ENCODE data around the gene INTS4. TPM values are rescaled to one million over a fixed set of nuclear protein-coding genes. Genes with fewer than 3 reads are reported as not detected.
"Not testable (repeated sequence)": the region's sequence is repeated elsewhere in the genome, so short reads cannot be mapped to it uniquely, and the experiment has no call there.

Gene INTS4
- polyA plus RNA-seq, 3 donors = 23.5 to 41.7 (median 29.0) TPM

DNA sequence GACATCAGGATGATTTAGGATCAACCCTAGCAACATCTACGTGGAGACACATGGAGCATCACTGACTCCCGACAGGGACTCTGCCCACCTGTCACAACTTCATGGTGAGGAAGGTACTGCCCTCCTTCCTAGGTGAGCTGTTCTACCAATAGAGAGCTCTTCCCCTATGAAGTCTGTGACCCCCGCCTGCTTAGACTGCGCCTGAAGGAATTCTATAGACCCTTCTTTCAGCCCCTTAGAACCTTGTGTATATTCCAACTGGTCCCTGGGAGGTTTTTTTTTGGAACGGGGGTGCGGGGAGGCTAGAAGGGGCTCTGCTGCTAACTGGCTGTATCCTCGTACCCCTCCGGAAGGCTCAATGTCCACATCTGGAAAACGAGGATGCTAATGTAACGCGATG, 566 bp downstream of the INTS4 start:
- peak overlapping the region; percentile 56 to 97 (median 63) for H3K4me3 ChIP-seq (replicated peaks in 1 of 3; ENCODE audit: low read depth in 2 of 3, low read length in 3 of 3)
- H4K20me1 ChIP-seq (ENCODE audit: insufficient read depth, low read length) = no peaks in the 10 kb centered on the region
- DNase-seq = no peak
- peak overlapping the region; percentile 73 for H3K9ac ChIP-seq (ENCODE audit: insufficient read depth, low read length, poor library complexity, severe bottlenecking)
- peak overlapping the region; percentile 78 for H3K4me2 ChIP-seq (replicated peaks; ENCODE audit: extremely low read depth, low read length, poor library complexity, severe bottlenecking)
- no peaks in the 10 kb centered on the region for H3K9me3 ChIP-seq (replicated peaks in 1 of 2; ENCODE audit: control insufficient read depth in 1 of 2, insufficient read depth in 1 of 2, low read length in 2 of 2)
- 25% methylated on average over 4 of the region's 11 CpGs for WGBS (ENCODE audit: insufficient coverage)
- peaks cover 16 to 21% of the 10 kb centered on the region in 2 donors for H3K36me3 ChIP-seq (replicated peaks in 1 of 2; ENCODE audit: control insufficient read depth in 1 of 2, insufficient read depth in 2 of 2, low read length in 2 of 2)
- Mint-ChIP-seq H3K36me3 (peaks cover 11 to 22% of the 10 kb centered on the region in 2 donors), H3K27me3 (ENCODE audit: low read depth in 3 of 3) (peaks cover 1 to 3% (median 2%) of the 10 kb centered on the region in 3 donors), H3K4me3 (peak overlapping the region; percentile 87 to 93), H3K4me1 (peaks cover 25% of the 10 kb centered on the region), H3K27ac (peak overlapping the region; percentile 94 to 98 (median 97)), H3K9me3 (no peaks in the 10 kb centered on the region)
- peaks cover 39% of the 10 kb centered on the region for H3K79me2 ChIP-seq (ENCODE audit: insufficient read depth, low read length)
- TF ChIP-seq CTCF (IDR thresholded peaks at IDR 0.05) = no peak
- intact Hi-C loops (cut with micrococcal nuclease) = loop anchor here (1.0 to 10.0 kb wide), 3 partner anchors 169 to 194 kb away; partner anchors contain the start of genes AAMDC (in 2 of the 2), RSF1 (in 2 of the 2), KCTD21 (in 1 of the 2) and USP35 (in 1 of the 2)
- H3K27me3 ChIP-seq (ENCODE audit: control insufficient read depth in 2 of 2, insufficient read depth in 2 of 2, low read length in 2 of 2) = no peaks in the 10 kb centered on the region
- peak overlapping the region in 1 of 2 donors; percentile 79 for H3K27ac ChIP-seq (ENCODE audit: low read depth in 1 of 2, low read length in 2 of 2)
- H3K4me1 ChIP-seq (ENCODE audit: control insufficient read depth in 1 of 2, insufficient read depth in 2 of 2, low read length in 2 of 2) = peaks cover 30 to 34% of the 10 kb centered on the region in 2 donors
- H2AFZ ChIP-seq (ENCODE audit: insufficient read depth, low read depth, low read length, poor library complexity, severe bottlenecking) = peak overlapping the region; percentile 92

GRCh38 chr11:77990981-77991380, 3.5 kb downstream of the INTS4 start:
- DNase-seq = no peak
- Mint-ChIP-seq H3K27ac (peak overlapping the region in 1 of 7 donors; percentile 10), H3K9me3 (peaks cover 0 to 5% (median 0%) of the 10 kb centered on the region in 7 donors), H3K27me3 (ENCODE audit: low read depth in 3 of 3) (peaks cover 0 to 3% (median 1%) of the 10 kb centered on the region in 3 donors), H3K36me3 (peaks cover 34 to 50% of the 10 kb centered on the region in 2 donors), H3K4me1 (peaks cover 25% of the 10 kb centered on the region), H3K4me3 (no peak overlapping the region)
- TF ChIP-seq CTCF (IDR thresholded peaks at IDR 0.05) = no peak
- WGBS (ENCODE audit: insufficient coverage) = no CpG with 5 or more reads among the region's 5 CpGs
- no peak overlapping the region for H3K4me3 ChIP-seq (replicated peaks in 1 of 3; ENCODE audit: low read depth in 2 of 3, low read length in 3 of 3)
- peaks cover 29 to 50% of the 10 kb centered on the region in 2 donors for H3K36me3 ChIP-seq (replicated peaks in 1 of 2; ENCODE audit: control insufficient read depth in 1 of 2, insufficient read depth in 2 of 2, low read length in 2 of 2)
- no peak overlapping the region for H3K27ac ChIP-seq (ENCODE audit: low read depth in 1 of 2, low read length in 2 of 2)
- H3K4me1 ChIP-seq (ENCODE audit: control insufficient read depth in 1 of 2, insufficient read depth in 2 of 2, low read length in 2 of 2) = peaks cover 30 to 34% of the 10 kb centered on the region in 2 donors
- H3K79me2 ChIP-seq (ENCODE audit: insufficient read depth, low read length) = peaks cover 39% of the 10 kb centered on the region
- no peak overlapping the region for H2AFZ ChIP-seq (ENCODE audit: insufficient read depth, low read depth, low read length, poor library complexity, severe bottlenecking)
- H3K4me2 ChIP-seq (replicated peaks; ENCODE audit: extremely low read depth, low read length, poor library complexity, severe bottlenecking) = no peak overlapping the region
- H3K9me3 ChIP-seq (replicated peaks in 1 of 2; ENCODE audit: control insufficient read depth in 1 of 2, insufficient read depth in 1 of 2, low read length in 2 of 2) = no peaks in the 10 kb centered on the region
- no peaks in the 10 kb centered on the region for H3K27me3 ChIP-seq (ENCODE audit: control insufficient read depth in 2 of 2, insufficient read depth in 2 of 2, low read length in 2 of 2)
- H4K20me1 ChIP-seq (ENCODE audit: insufficient read depth, low read length) = peaks cover 3% of the 10 kb centered on the region
- intact Hi-C loops (cut with micrococcal nuclease) = loop anchor here in 1 of 2 donors (10.0 kb wide), 1 partner anchor 166 kb away; the partner anchor contains the start of genes AAMDC and RSF1
- no peak overlapping the region for H3K9ac ChIP-seq (ENCODE audit: insufficient read depth, low read length, poor library complexity, severe bottlenecking)

DNA sequence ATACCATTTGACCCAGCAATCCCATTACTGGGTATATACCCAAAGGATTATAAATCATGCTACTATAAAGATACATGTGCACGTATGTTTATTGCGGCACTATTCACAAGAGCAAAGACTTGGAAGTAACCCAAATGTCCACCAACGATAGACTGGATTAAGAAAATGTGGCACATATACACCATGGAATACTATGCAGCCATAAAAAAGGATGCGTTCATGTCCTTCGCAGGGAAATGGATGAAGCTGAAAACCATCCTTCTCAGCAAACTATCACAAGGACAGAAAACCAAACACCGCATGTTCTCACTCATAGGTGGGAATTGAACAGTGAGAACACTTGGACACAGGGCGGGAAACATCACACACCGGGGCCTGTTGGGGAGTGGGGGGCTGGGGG, 8.0 kb downstream of the INTS4 start:
- WGBS (ENCODE audit: insufficient coverage) = no CpG with 5 or more reads among the region's 8 CpGs
- H4K20me1 ChIP-seq (ENCODE audit: insufficient read depth, low read length); H3K9me3 ChIP-seq (replicated peaks in 1 of 2; ENCODE audit: control insufficient read depth in 1 of 2, insufficient read depth in 1 of 2, low read length in 2 of 2); H3K9ac ChIP-seq (ENCODE audit: insufficient read depth, low read length, poor library complexity, severe bottlenecking); intact Hi-C loops (cut with micrococcal nuclease); H3K4me3 Mint-ChIP-seq; H3K27me3 Mint-ChIP-seq (ENCODE audit: low read depth in 3 of 3); H3K27ac Mint-ChIP-seq; DNase-seq; H3K27me3 ChIP-seq (ENCODE audit: control insufficient read depth in 2 of 2, insufficient read depth in 2 of 2, low read length in 2 of 2); H3K9me3 Mint-ChIP-seq; H2AFZ ChIP-seq (ENCODE audit: insufficient read depth, low read depth, low read length, poor library complexity, severe bottlenecking); H3K4me3 ChIP-seq (replicated peaks in 1 of 3; ENCODE audit: low read depth in 2 of 3, low read length in 3 of 3); H3K27ac ChIP-seq (ENCODE audit: low read depth in 1 of 2, low read length in 2 of 2); H3K4me2 ChIP-seq (replicated peaks; ENCODE audit: extremely low read depth, low read length, poor library complexity, severe bottlenecking); H3K4me1 Mint-ChIP-seq; H3K4me1 ChIP-seq (ENCODE audit: control insufficient read depth in 1 of 2, insufficient read depth in 2 of 2, low read length in 2 of 2): not testable (repeated sequence)
- peaks cover 38% of the 10 kb centered on the region for H3K79me2 ChIP-seq (ENCODE audit: insufficient read depth, low read length)
- H3K36me3 ChIP-seq (replicated peaks in 1 of 2; ENCODE audit: control insufficient read depth in 1 of 2, insufficient read depth in 2 of 2, low read length in 2 of 2) = peaks cover 45 to 93% of the 10 kb centered on the region in 2 donors
- peaks cover 70 to 88% of the 10 kb centered on the region in 2 donors for H3K36me3 Mint-ChIP-seq

Measured in CD14-positive monocyte (primary cell).